COLO668 (cell line): ENCODE measurements around the gene PEAR1.

Experiments used
- DNase-seq: peaks from one replicate; lab custom pipeline; 2025; ENCODE audit not compliant: unreplicated experiment; lab: John Stamatoyannopoulos, UW

PEAR1 gene

GRCh38 chr1:156958247-156958714, 64.8 kb downstream of the PEAR1 start:
- no peak for DNase-seq

DNA sequence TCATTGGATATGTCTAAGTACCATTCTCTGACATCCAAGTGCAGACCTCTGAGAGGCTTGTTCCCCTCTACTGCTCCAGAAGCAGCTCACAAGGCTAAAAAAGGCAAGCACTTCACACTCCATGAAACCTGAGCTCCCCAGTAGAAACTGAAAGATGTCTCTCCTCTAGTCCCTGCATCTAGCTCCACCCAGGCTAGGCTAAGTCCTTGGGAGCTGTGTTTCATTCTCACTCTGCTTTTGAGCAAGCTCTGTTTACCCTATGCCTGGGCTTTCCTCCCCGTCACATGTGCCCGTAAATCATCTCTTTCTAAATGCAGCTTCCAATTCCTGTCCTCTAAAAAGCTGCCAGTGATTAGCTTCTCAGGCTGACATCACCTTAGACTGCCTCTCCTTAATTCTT, 65.9 kb downstream of the PEAR1 start:
- no peak for DNase-seq

DNA sequence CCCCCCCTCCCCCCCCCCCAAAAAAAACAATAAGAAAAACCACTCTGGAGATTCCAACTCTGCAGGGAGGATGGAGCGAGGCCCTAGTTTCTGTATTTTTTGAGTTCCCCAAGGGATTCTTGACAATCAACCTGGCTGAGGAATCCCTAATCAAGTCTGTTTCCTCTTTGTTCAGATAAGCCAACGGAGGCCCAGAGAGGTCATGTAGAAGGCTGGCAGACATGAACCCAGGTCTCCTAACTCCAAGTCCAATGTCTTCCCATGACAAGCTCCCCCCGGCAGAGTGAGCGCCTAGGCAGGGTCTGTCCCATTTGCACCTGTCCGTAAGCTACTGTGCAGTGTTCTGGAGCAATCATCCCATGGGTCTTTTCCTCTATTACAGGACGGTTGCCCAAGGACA, 66.4 kb downstream of the PEAR1 start:
- no peak for DNase-seq

DNA sequence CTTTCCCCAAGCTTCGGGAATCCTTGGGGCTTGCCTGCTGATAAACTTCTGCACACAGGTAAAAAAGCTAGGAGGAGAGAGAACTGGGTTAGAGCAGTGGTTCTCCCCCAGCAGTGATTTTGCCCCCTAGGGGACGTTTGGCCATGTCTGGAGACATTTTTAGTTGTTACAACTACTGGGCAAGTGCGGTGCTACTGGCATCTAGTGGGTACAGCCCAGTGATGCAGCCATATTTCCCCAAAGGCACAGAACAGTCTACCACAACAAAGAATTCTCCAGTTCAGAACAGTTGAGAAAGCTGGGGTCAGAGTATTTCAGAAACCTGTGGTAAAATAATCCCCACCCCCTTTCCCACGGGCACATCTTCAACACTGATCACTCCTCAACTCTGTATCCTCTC, 68.2 kb downstream of the PEAR1 start:
- DNase-seq = no peak

GRCh38 chr1:156963621-156964020, 70.1 kb downstream of the PEAR1 start:
- no peak for DNase-seq

- DNase-seq = no peak
Measured at GRCh38 chr1:156964441-156964840, 70.9 kb downstream of the PEAR1 start.
